ENCODE data around the gene BOC. TPM values are rescaled to one million over a fixed set of nuclear protein-coding genes. Genes with fewer than 3 reads are reported as not detected.
"Not testable (repeated sequence)": the region's sequence is repeated elsewhere in the genome, so short reads cannot be mapped to it uniquely, and the experiment has no call there.

The BOC gene
- under 1 TPM in 1 of 2 experiments, not detected in 1; 0.44 TPM for total RNA-seq

GRCh38 chr3:113211330-113212149 is at the start of gene BOC:
BOC (plus strand) TSS chr3:113211557; CDS start chr3:113249803, 38,246 bp downstream.
- Mint-ChIP-seq H3K4me3 (peak within 1 kb of the TSS; percentile 80), H3K27me3 (peaks cover 81% of the 10 kb centered on the region), H3K9me3 (no peaks in the 10 kb centered on the region), H3K27ac (peak within 1 kb of the TSS; percentile 25), H3K4me1 (peaks cover 6% of the 10 kb centered on the region), H3K36me3 (peaks cover 3% of the 10 kb centered on the region)
- peak; percentile 5 for DNase-seq

DNA sequence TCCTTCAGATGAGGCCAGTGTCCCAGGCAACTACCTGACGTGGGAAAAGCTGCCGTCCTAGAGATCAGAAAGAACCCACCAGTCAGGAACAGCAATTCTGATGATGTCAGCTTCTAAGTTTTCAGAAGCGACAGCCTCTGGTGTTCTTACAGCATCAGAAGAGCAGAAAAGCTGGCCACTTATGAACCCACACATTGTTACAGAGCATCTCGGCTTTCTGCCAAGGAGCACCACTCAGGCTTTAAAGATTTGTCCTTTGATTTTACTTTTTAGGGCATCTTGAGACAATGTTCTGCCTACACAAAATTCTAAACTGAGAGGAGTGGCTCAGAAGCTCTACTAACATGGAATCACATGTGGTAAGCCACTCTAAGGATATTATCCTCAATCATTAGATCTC is 49.7 kb upstream of the BOC start:
- Mint-ChIP-seq H3K4me3 (no peak overlapping the region), H3K36me3 (no peaks in the 10 kb centered on the region), H3K27me3 (peaks cover 9% of the 10 kb centered on the region), H3K9me3 (no peaks in the 10 kb centered on the region), H3K4me1 (no peaks in the 10 kb centered on the region), H3K27ac (no peak overlapping the region)
- no peak for DNase-seq

DNA sequence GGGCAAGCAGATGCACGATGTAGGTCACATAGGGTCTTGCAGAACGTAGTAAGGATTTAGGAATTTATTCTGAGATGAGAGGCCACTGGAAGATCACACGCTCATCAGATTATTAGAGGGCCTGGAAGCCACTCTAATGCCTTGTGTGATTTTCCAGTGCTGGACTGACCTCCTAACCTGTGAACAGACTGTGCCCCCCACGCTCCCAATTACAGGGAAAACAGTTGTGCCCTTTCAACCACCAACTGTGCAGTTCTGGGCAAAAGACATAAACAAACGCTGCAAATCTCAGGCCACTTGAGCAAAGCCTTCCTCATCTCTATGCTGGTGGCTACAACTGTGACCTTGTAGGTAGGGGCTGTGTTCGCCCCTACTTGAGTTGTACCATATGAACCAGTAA is 48.2 kb upstream of the BOC start:
- no peaks in the 10 kb centered on the region for H3K36me3 Mint-ChIP-seq
- no peaks in the 10 kb centered on the region for H3K4me1 Mint-ChIP-seq
- no peaks in the 10 kb centered on the region for H3K9me3 Mint-ChIP-seq
- H3K27me3 Mint-ChIP-seq = peaks cover 9% of the 10 kb centered on the region
- DNase-seq = no peak
- H3K4me3 Mint-ChIP-seq = no peak overlapping the region
- H3K27ac Mint-ChIP-seq = no peak overlapping the region

GRCh38 chr3:113165841-113166240 is 45.5 kb upstream of the BOC start:
- Mint-ChIP-seq H3K9me3 (no peaks in the 10 kb centered on the region), H3K36me3 (no peaks in the 10 kb centered on the region), H3K4me1 (no peaks in the 10 kb centered on the region), H3K27me3 (peaks cover 9% of the 10 kb centered on the region), H3K4me3 (no peak overlapping the region), H3K27ac (no peak overlapping the region)
- DNase-seq = no peak

DNA sequence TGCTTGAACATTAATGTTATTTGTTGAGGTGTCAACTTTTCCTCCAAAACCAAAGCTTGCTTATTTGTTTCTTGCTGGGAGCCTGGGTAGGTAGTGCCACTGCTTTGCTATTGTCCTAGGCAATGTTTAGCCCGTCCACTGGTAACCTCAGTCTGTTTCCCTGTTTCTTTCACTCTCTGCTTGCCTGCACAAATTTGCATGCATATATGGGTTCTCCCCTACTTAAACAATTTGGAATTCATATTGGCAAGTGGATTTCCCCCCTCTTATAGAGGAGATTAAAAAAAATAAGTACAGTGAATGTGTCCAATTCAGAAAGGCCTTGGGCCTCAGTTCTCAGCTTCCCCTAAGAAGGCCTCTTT is 45.0 kb upstream of the BOC start:
- H3K27me3 Mint-ChIP-seq = peaks cover 9% of the 10 kb centered on the region
- no peak for DNase-seq
- no peak overlapping the region for H3K27ac Mint-ChIP-seq
- no peaks in the 10 kb centered on the region for H3K4me1 Mint-ChIP-seq
- H3K9me3 Mint-ChIP-seq = no peaks in the 10 kb centered on the region
- H3K4me3 Mint-ChIP-seq = no peak overlapping the region
- no peaks in the 10 kb centered on the region for H3K36me3 Mint-ChIP-seq

DNA sequence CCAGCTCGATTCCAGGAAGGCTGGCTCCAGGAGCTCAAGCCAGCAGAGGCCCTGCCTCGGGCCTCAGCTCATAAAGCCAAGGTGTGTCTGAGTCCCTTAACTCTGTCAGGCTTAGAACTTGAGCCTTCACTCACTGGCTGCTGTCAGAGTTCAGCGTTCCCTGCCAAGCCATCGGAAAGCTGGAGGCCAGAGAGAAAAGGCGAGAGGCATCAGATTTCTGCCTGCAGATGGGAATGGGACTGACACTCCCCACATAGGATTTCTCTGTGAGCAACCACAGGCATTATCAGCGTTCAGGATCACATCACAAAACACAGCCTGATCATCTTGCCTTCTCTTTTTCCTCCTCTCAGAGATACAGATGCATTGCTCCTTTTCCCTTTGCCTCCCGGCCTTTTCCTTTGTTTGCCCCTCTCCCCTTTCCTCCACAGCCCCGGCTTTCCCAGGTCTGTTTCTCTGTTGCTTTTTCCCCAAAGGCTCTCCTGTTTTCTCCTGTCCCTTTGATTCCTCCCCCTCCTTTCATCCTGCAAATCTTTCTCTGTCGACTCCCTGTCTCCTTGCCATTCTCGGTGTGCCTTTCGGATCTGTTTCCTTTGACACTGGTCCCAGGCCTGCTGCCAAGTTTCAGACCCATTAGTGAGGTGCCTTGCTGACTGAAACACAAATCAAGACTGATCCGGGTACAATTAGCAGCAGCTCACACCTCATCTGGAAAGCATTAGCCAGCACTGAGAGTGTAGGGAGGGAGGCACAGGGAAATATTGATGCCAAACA is 44.5 kb upstream of the BOC start:
- H3K9me3 Mint-ChIP-seq = no peaks in the 10 kb centered on the region
- no peaks in the 10 kb centered on the region for H3K36me3 Mint-ChIP-seq
- no peak overlapping the region for H3K4me3 Mint-ChIP-seq
- no peak overlapping the region for H3K27ac Mint-ChIP-seq
- DNase-seq = no peak
- H3K27me3 Mint-ChIP-seq = peaks cover 7% of the 10 kb centered on the region
- no peaks in the 10 kb centered on the region for H3K4me1 Mint-ChIP-seq

DNA sequence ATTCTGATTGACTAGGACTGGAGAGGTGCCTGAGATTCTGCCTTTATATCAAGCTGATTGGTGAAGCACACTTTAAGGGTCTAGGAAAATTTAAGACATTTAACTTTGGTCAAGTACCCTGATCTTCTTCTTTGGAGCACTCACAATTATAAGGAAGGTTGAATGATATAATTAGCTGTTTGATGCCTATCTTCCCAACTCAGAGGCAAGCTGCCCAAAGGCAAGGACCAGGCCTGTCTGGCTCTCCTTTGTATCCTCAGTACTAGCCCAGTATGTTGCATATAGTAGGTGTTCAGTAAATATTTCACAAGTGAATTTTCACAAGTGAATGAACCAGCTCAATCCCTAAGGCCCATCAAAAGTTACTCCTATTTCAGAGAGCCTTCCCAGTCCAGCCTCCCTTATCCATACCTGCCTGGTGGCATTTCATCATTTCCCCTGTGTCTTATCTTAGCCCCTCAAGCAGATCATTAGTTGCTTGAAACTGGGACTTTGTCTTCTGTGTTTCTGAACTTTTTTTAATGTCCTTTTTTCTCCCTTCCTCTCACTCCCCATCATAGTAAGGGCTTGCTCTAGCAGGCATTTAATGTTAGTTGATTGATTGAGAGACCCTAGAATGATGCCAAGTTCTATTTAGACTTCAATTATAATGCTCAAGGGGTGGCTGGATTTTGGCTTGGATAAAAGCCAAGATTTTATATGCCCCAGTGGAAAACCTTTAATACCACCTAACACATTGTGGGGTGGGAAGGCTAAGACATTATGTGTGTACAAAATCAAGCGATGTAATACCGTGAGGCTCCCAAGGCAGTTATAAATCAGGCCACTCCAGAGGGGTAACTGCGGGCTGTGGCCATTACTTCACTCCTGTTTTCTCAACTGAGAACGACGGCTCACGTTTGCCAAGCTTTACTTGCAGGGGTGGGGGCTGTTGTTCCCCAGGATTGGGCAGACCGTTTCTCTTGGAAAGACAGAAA is 43.2 kb upstream of the BOC start:
- H3K36me3 Mint-ChIP-seq = no peaks in the 10 kb centered on the region
- H3K4me1 Mint-ChIP-seq = no peaks in the 10 kb centered on the region
- no peak overlapping the region for H3K4me3 Mint-ChIP-seq
- no peaks in the 10 kb centered on the region for H3K27me3 Mint-ChIP-seq
- no peak overlapping the region for H3K27ac Mint-ChIP-seq
- no peaks in the 10 kb centered on the region for H3K9me3 Mint-ChIP-seq
- DNase-seq = no peak

GRCh38 chr3:113169891-113170452 is 41.4 kb upstream of the BOC start:
- Mint-ChIP-seq H3K36me3 (no peaks in the 10 kb centered on the region), H3K4me3 (no peak overlapping the region), H3K27me3 (no peaks in the 10 kb centered on the region), H3K27ac (no peak overlapping the region), H3K9me3 (no peaks in the 10 kb centered on the region), H3K4me1 (no peaks in the 10 kb centered on the region)
- no peak for DNase-seq

DNA sequence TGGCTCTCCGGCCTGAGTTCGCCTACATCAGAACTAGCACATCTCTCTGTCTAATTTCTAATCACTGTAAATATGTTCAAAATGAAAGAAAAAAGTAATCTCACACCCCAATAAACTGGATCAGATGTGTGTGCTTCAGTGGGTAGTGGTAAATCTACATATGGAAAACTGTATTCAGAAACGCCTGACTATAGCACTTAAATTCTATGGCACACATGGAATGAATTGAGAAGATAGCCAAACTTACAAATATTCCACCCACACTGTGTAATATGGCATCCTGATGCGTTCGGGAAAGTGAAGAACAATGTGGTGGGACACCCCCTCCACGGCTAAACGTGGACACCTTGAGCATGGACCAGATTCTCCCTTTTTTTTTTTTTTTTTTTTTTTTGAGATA is 40.6 kb upstream of the BOC start:
- Mint-ChIP-seq H3K36me3 (no peaks in the 10 kb centered on the region), H3K27ac (no peak overlapping the region), H3K9me3 (no peaks in the 10 kb centered on the region), H3K27me3 (no peaks in the 10 kb centered on the region), H3K4me3 (no peak overlapping the region), H3K4me1 (no peaks in the 10 kb centered on the region)
- no peak for DNase-seq

GRCh38 chr3:113171675-113172300 is 39.6 kb upstream of the BOC start:
- not testable (repeated sequence) for DNase-seq, H3K27me3 Mint-ChIP-seq, H3K4me3 Mint-ChIP-seq, H3K27ac Mint-ChIP-seq, H3K9me3 Mint-ChIP-seq, H3K36me3 Mint-ChIP-seq, H3K4me1 Mint-ChIP-seq

- H3K4me1 Mint-ChIP-seq = no peaks in the 10 kb centered on the region
- DNase-seq = no peak
- no peak overlapping the region for H3K27ac Mint-ChIP-seq
- H3K9me3 Mint-ChIP-seq = no peaks in the 10 kb centered on the region
- no peaks in the 10 kb centered on the region for H3K36me3 Mint-ChIP-seq
- H3K27me3 Mint-ChIP-seq = no peaks in the 10 kb centered on the region
- no peak overlapping the region for H3K4me3 Mint-ChIP-seq
Observed at GRCh38 chr3:113173102-113173501, 38.3 kb upstream of the BOC start.

- Mint-ChIP-seq H3K27ac (no peak overlapping the region), H3K27me3 (no peaks in the 10 kb centered on the region), H3K9me3 (no peaks in the 10 kb centered on the region), H3K4me1 (no peaks in the 10 kb centered on the region), H3K4me3 (no peak overlapping the region), H3K36me3 (no peaks in the 10 kb centered on the region)
- no peak for DNase-seq
Observed at GRCh38 chr3:113174304-113174703, 37.1 kb upstream of the BOC start.

GRCh38 chr3:113174801-113175485 is 36.4 kb upstream of the BOC start:
- Mint-ChIP-seq H3K27me3 (no peaks in the 10 kb centered on the region), H3K4me3 (no peak overlapping the region), H3K9me3 (no peaks in the 10 kb centered on the region), H3K36me3 (no peaks in the 10 kb centered on the region), H3K27ac (no peak overlapping the region), H3K4me1 (no peaks in the 10 kb centered on the region)
- DNase-seq = no peak

- H3K9me3 Mint-ChIP-seq = no peaks in the 10 kb centered on the region
Observed at GRCh38 chr3:113177526-113177925, 33.8 kb upstream of the BOC start.

More at GRCh38 chr3:113177526-113177925, 33.8 kb upstream of the BOC start:
- H3K4me1 Mint-ChIP-seq = no peaks in the 10 kb centered on the region
- no peak overlapping the region for H3K27ac Mint-ChIP-seq
- H3K36me3 Mint-ChIP-seq = no peaks in the 10 kb centered on the region
- no peak for DNase-seq
- H3K27me3 Mint-ChIP-seq = no peaks in the 10 kb centered on the region
- no peak overlapping the region for H3K4me3 Mint-ChIP-seq
